Stimulated activated naive CD8-positive, alpha-beta T cell treated with anti-CD3 and anti-CD28 coated beads, Interleukin-15, amount 100 ng/mL, for 72 hours (primary cell): Measurements from ENCODE around the gene CRB1.
A peak's percentile ranks its signal among the peaks of the same experiment; 100 is the strongest.

Experiments
- ATAC-seq: fragments of 150-1000 bp; cut with Tn5 transposase; 2 replicates; pipeline ENCODE4 v1.10.0; 2021; ENCODE audit warnings: mild to moderate bottlenecking, moderate library complexity
- DNase-seq, 2 donors: peaks; one replicate each; pipeline ENCODE4 v3.0.0; 2021 to 2022
- H3K27ac Mint-ChIP-seq, 2 donors: one replicate each; pipeline ENCODE4 v1.8.0; 2022; ENCODE audit warnings: mild to moderate bottlenecking in 2 of 2, mixed read lengths in 2 of 2, moderate library complexity in 2 of 2
- H3K27me3 Mint-ChIP-seq: one replicate; pipeline ENCODE4 v1.8.0; 2022; ENCODE audit warnings: mixed read lengths
- H3K4me1 Mint-ChIP-seq: one replicate; pipeline ENCODE4 v1.8.0; 2022; ENCODE audit warnings: mild to moderate bottlenecking, mixed read lengths
- H3K4me3 Mint-ChIP-seq, 2 donors: one replicate each; pipeline ENCODE4 v1.8.0; 2022; ENCODE audit warnings: mild to moderate bottlenecking in 2 of 2, mixed read lengths in 2 of 2, moderate library complexity in 1 of 2
- H3K9me3 Mint-ChIP-seq, 2 donors: one replicate each; pipeline ENCODE4 v1.8.0; 2022; ENCODE audit warnings: mixed read lengths in 2 of 2

Gene CRB1

DNA sequence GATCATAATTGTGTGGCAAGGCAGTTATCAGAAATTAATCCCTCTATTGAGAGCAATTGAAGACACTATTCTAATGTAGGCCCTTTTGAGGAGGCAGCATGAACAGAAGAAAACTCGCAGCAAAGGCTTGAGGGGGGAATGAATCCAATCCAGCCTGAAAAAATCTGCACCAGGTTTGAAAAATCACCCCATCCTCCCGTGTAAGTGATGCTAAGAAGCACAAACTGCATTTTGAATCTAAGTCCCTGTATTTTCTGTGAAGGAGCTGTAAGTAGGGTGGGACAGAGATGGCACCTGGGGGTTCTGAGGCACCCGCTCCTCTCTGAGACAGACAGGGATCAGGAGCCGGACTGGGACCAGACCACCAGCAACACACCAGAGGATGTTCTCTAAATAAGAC, at the start of gene CRB1:
TSS of gene CRB1 (plus strand) at position 241 of the 400 bp plus-strand sequence. CDS start 161 bp downstream, outside the sequence.
- ATAC-seq: no peak
- DNase-seq: no peak
- H3K4me1 Mint-ChIP-seq: no peaks in the 10 kb centered on the region

DNA sequence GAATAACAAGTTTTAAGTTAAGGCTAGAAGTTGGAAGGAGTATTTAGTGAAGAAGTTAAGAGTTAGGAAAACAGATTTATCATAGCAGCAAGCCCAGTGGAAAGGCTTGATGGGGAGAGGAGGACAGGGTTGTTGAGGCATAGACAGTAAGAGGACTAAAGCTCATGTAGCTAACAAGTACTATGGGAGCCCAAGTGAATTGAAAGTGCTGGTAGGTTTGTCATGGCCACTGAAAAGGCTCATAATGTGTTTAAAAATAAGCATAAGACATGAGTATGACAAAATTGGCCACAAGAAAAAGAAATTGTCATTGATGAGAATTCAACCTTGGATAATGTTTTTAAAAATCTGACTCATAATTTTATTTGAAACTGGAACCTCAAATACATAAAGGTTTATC, 49.2 kb upstream of the CRB1 start:
- Mint-ChIP-seq H3K27ac (no peak overlapping the region), H3K27me3 (no peaks in the 10 kb centered on the region), H3K9me3 (peaks cover 10 to 20% of the 10 kb centered on the region in 2 donors), H3K4me3 (no peak overlapping the region), H3K4me1 (no peaks in the 10 kb centered on the region)
- ATAC-seq (peak; percentile 40), DNase-seq (no peak)

More for the DNA sequence above, at the start of gene CRB1:
- Mint-ChIP-seq H3K27ac (peak within 1 kb of the TSS in 1 of 2 donors; percentile 29), H3K4me3 (no peak within 1 kb of the TSS), H3K27me3 (no peaks in the 10 kb centered on the region), H3K9me3 (no peaks in the 10 kb centered on the region)

DNA sequence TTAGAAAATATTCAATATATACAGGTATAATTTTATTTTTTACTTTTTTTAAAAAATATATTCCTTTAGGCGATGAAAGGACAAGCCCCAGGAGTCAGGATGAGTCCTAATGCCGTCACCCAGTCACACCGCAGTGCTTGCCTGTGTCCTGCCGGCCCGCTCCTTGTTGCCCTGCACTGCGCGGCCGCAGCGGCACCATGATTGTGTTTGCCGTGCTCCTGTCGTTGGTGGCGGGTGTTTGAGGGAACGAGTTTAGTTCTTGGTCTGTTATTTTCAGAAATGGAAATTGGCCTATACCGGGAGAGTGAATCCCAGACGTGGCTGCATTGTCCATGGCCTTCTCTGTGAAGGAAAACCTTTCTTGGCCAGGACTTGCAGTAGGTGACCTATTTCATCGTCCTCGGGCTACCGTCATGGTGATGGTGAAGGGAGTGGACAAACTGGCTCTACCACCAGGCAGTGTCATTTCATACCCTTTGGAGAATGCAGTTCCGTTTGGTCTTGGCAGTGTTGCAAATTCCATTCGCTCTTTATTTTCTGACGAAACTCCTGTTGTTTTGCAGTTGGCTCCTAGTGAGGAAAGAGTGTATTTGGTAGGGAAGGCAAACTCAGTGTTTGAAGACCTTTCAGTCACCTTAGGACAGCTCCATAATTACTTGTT, 45.9 kb upstream of the CRB1 start:
- H3K27ac Mint-ChIP-seq: no peak overlapping the region
- DNase-seq (no peak), ATAC-seq (no peak)
- H3K4me3 Mint-ChIP-seq: no peak overlapping the region
- H3K4me1 Mint-ChIP-seq: no peaks in the 10 kb centered on the region
- H3K9me3 Mint-ChIP-seq: no peaks in the 10 kb centered on the region
- H3K27me3 Mint-ChIP-seq: no peaks in the 10 kb centered on the region

DNA sequence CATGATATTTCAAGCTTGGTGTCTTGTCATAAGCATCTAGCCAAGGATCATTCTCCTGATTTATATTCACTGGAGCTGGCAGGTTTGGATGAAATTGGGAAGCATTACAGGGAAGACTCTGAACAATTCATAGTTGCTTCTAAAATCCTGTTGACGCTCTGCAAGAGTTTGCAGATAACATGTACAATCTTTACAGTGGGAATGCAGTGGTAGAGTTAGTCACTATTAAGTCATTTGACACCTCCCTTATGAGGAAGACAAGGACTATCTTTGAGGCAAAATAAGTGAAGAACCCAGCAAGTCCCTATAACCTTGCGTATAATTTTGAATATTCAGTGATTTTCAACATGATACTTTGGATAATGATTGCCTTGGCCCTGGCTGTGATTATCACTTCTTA, 45.3 kb upstream of the CRB1 start:
- Mint-ChIP-seq H3K4me3 (no peak overlapping the region), H3K27me3 (no peaks in the 10 kb centered on the region), H3K27ac (no peak overlapping the region), H3K9me3 (no peaks in the 10 kb centered on the region), H3K4me1 (no peaks in the 10 kb centered on the region)
- no peak for ATAC-seq
- no peak for DNase-seq

DNA sequence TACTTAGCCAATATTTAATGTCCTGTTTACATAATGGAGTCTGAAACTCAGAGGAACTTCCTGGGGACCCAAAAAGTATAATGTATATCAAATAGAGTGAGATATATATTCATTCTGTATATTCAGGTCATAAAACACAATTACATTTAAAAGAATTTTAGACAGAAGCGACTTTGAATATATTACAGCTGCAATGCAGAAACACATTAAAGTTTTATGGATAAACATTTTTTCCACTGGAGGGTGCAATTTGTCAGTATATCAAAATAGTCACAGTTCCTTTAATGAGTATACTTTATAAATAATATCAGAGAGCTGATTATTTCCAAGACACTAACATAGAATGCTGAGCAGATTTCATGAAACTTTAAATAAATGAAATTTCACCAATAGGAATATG, 43.9 kb upstream of the CRB1 start:
- Mint-ChIP-seq H3K27ac (no peak overlapping the region), H3K4me1 (no peaks in the 10 kb centered on the region), H3K27me3 (no peaks in the 10 kb centered on the region), H3K9me3 (no peaks in the 10 kb centered on the region), H3K4me3 (no peak overlapping the region)
- ATAC-seq: no peak
- no peak for DNase-seq

DNA sequence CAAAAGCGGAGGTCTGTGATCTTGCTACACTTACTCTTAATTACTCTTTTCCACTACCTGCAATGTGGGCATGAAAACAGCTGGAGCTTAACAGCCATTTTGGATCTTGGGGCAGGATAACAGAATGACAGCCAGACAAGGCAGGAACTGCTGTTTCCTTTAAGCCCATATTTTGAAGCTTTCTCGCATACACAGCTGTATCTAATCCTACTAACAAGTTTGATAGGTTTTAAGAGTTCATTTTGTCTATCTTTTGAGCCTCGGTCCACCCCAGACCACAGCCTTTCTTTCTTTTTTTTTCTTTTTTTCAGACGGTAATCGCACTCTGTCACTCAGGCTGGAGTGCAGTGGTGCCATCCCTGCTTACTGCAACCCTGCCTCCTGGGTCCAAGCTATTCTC, 42.4 kb upstream of the CRB1 start:
- Mint-ChIP-seq H3K27me3 (no peaks in the 10 kb centered on the region), H3K27ac (no peak overlapping the region), H3K4me1 (no peaks in the 10 kb centered on the region), H3K9me3 (no peaks in the 10 kb centered on the region), H3K4me3 (no peak overlapping the region)
- no peak for ATAC-seq
- DNase-seq: no peak

DNA sequence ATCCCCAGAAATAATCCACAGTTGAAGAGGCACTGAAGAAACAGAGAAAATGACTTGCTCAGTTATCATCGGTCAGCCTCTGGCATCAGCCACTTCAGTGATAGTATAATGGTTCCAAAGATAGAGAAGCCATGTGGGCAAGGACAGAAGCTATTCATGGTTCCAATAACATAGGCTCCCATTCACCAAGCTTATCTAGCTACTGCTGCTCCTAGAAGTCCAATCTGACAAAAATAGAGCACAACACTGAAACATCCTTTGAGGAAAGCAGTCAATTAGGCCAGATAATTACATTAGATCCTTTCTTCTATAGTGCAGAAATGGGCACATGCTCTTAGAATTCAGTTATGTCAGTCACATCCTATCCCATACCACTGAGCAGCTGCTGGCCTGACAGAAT, 33.5 kb upstream of the CRB1 start:
- no peak for DNase-seq

DNA sequence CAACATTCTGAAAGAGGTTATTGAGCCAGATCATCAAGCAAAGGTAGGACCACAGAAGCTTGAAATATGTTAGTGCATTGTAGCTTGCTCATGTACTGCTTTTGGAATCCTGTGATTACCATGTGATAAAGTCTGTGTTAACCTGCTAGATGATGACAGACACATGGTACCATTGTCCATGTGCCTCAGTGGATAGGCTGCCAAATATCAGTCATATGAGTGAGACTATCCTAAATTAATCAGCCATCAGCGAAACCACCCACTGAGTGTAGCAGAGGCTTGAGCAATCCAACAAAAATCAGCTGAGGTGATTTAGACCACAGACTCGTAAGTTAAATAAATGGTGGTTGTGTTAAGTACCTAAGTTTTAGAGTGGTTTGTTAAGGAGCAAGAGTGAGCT, 32.7 kb upstream of the CRB1 start:
- H3K4me3 Mint-ChIP-seq: no peak overlapping the region
- no peak for ATAC-seq
- no peaks in the 10 kb centered on the region for H3K9me3 Mint-ChIP-seq
- H3K4me1 Mint-ChIP-seq: no peaks in the 10 kb centered on the region
- no peak overlapping the region for H3K27ac Mint-ChIP-seq
- H3K27me3 Mint-ChIP-seq: no peaks in the 10 kb centered on the region
- DNase-seq: no peak

More for the DNA sequence above, 33.5 kb upstream of the CRB1 start:
- Mint-ChIP-seq H3K4me1 (no peaks in the 10 kb centered on the region), H3K27me3 (no peaks in the 10 kb centered on the region), H3K9me3 (no peaks in the 10 kb centered on the region), H3K4me3 (no peak overlapping the region), H3K27ac (no peak overlapping the region)
- no peak for ATAC-seq

DNA sequence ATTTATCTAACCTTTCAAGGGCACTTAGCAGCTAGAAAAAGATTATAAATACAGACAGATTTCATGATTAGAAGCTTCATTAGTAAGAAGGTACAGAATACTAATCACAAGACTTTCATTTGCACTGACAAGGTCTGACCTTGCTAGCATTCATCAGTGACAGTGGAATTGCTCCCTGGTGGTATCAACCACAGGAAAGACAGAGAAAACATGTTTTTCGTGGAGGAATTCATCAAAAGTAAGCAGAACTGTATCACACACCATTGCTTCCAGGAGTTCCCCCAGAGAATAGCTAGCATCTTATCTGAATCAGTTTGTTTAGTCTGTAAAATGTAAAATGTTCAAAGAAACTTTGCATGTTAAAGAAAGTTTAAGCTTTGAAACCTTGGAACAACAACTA, 20.6 kb upstream of the CRB1 start:
- ATAC-seq: no peak
- no peak for DNase-seq

DNA sequence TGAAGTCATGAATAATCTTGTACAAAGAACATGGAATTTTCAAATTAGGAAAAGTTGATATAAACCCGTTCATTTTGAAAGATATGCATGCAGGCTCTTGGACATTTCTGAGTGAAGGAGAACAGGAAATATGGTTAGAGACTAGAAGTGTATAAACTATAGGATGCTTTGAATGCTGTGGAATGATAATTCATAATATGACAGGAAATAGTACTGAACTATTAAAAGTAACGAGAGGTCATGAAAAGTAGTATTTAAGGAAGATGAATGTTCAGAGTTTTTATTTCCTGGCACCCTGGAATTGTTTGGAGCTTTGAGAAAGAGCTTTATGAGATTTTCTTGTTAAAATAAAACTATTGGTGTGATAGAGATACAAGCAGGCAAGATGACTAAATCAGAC, 18.7 kb upstream of the CRB1 start:
- peaks cover 4 to 7% of the 10 kb centered on the region in 2 donors for H3K9me3 Mint-ChIP-seq
- H3K4me1 Mint-ChIP-seq: no peaks in the 10 kb centered on the region
- H3K27me3 Mint-ChIP-seq: no peaks in the 10 kb centered on the region
- H3K4me3 Mint-ChIP-seq: no peak overlapping the region
- no peak overlapping the region for H3K27ac Mint-ChIP-seq
- ATAC-seq (no peak), DNase-seq (no peak)

More for the DNA sequence above, 20.6 kb upstream of the CRB1 start:
- H3K4me1 Mint-ChIP-seq: no peaks in the 10 kb centered on the region
- H3K9me3 Mint-ChIP-seq: peaks cover 7 to 11% of the 10 kb centered on the region in 2 donors
- no peak overlapping the region for H3K4me3 Mint-ChIP-seq
- no peaks in the 10 kb centered on the region for H3K27me3 Mint-ChIP-seq
- no peak overlapping the region for H3K27ac Mint-ChIP-seq

DNA sequence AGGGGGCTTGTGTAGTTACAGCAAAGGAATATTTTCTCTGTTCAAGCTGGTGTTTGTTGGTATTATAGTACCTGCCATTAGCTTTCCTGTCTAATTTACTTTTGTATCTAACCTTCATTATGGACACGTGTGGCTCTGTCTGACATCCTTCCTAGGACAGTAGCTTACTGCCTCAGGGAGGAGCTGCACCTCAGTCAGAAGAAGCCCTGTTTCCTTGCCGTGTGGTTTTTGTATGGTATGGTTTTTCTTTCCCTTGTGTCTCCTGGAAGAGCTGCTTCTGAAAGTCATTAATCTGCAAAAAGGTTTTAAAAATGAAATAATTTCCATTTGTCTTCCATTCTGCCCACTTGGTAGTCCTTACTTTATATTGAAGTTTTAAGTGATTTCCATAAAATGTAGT, 17.4 kb upstream of the CRB1 start:
- no peak for ATAC-seq
- H3K27ac Mint-ChIP-seq: no peak overlapping the region
- no peaks in the 10 kb centered on the region for H3K27me3 Mint-ChIP-seq
- no peak for DNase-seq
- H3K4me1 Mint-ChIP-seq: no peaks in the 10 kb centered on the region
- no peaks in the 10 kb centered on the region for H3K9me3 Mint-ChIP-seq
- no peak overlapping the region for H3K4me3 Mint-ChIP-seq

DNA sequence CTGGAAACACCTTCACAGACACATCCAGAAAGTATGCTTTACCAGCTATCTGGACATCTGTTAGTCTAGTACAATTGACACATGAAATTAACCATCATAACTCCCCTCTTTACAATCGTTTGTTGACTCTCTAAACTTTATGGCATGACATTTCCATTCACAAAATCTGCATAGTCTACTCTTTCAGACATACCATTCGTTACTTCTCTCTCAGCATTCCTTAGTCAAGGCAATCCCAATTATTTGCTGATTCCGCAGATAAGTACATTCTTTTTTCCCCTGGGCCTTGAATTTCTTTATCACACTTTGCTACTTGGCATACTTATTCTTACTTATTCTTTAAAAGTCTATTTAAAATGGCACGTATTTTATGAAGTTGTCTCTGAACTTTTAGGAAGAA, 15.1 kb upstream of the CRB1 start:
- no peaks in the 10 kb centered on the region for H3K27me3 Mint-ChIP-seq
- H3K4me1 Mint-ChIP-seq: no peaks in the 10 kb centered on the region
- DNase-seq (no peak), ATAC-seq (no peak)
- no peak overlapping the region for H3K4me3 Mint-ChIP-seq
- no peaks in the 10 kb centered on the region for H3K9me3 Mint-ChIP-seq
- H3K27ac Mint-ChIP-seq: no peak overlapping the region

DNA sequence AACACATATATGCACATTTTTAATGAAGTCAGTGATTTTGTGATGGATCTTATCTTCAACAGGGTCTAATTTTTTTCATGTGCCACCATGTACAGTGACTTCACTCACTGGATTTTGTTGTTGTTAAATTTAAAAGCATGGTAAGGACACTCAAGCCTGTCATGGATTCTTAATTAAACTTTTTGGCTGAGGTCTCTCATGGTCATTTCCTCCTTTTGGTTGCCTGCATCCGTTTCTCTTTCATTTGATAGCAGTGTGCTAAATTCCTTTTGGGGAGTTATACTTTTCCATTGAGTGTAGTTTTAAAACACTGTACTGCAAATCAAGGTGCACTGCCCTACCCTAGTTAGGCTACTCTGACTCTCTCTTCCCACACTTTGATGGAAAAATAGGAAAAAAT, 13.2 kb upstream of the CRB1 start:
- no peaks in the 10 kb centered on the region for H3K9me3 Mint-ChIP-seq
- ATAC-seq: no peak
- H3K27me3 Mint-ChIP-seq: no peaks in the 10 kb centered on the region
- H3K27ac Mint-ChIP-seq: no peak overlapping the region
- no peak overlapping the region for H3K4me3 Mint-ChIP-seq
- H3K4me1 Mint-ChIP-seq: no peaks in the 10 kb centered on the region
- DNase-seq: no peak

DNA sequence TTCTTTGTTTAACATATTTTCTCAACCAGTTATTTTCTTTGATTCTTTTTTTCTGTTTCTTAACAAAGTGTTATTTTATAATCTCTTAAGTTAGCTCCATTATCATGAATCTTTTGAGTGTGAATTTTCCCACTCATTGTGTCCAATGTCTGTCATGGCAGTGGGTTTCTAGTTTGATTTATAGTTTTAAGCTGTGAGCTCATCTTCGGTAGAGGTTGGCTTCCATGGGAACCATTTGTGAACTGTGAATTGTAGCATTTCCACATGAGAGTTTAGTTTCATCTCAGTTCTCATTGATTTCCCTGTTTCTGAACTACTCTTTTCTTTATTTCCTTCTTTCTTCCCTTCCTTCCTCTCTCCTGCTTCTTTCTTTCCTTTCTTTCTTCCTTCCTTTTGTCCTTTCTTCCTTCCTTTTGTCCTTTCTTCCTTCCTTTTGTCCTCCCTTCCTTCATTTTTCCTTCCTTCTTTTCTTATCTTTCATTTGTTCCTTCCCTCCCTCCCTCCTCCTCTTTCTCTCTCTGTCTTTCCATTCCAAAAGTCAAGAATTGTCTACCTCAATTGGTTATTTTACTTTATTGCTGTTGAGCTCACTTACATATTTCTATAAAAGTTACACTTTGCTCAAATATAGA, 3.0 kb upstream of the CRB1 start:
- ATAC-seq (no peak), DNase-seq (no peak)
- Mint-ChIP-seq H3K4me1 (no peaks in the 10 kb centered on the region), H3K27me3 (no peaks in the 10 kb centered on the region), H3K27ac (no peak overlapping the region), H3K4me3 (no peak overlapping the region), H3K9me3 (no peaks in the 10 kb centered on the region)

DNA sequence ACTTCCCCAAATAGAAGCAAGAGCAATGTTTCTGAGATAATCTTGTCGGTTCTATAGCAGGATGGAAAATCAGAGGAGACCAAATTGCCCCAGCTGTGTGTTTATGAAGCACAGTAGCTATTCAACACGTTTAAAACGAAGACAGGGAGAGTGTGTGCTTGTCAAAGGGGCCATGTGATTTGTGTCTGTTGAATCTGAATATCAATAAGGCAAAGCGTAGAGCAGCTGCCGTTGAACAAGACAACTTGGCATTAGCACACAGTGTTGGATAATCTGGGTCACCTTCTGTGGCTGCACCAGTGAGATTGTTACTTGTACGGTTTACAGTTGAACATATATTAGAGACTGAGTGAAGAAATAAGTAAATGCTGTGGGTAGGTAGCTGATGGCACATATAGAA, 1.0 kb downstream of the CRB1 start:
- Mint-ChIP-seq H3K27ac (no peak overlapping the region), H3K4me1 (no peaks in the 10 kb centered on the region), H3K27me3 (no peaks in the 10 kb centered on the region), H3K9me3 (no peaks in the 10 kb centered on the region), H3K4me3 (no peak overlapping the region)
- no peak for ATAC-seq
- no peak for DNase-seq

DNA sequence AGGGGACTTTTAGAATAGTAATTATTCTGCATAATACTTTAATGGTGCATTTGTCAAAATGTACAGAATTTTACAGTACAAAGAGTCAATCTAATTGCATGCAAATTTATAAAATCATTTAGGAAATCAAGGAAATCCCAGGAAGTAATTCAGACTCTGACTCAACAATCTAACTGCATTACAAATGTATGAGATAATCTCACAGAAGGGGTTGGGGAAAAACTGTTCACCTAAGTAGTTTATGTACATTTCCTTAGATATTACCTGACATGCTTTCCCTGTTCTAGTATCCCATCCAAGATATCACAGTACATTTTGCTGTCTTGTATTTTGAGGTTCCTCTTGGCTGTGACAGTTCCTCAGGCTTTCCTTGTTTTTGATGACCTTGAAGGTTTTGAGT, 4.7 kb downstream of the CRB1 start:
- no peak overlapping the region for H3K27ac Mint-ChIP-seq
- H3K27me3 Mint-ChIP-seq: no peaks in the 10 kb centered on the region
- H3K4me3 Mint-ChIP-seq: no peak overlapping the region
- no peaks in the 10 kb centered on the region for H3K9me3 Mint-ChIP-seq
- ATAC-seq: no peak
- no peak for DNase-seq
- no peaks in the 10 kb centered on the region for H3K4me1 Mint-ChIP-seq

DNA sequence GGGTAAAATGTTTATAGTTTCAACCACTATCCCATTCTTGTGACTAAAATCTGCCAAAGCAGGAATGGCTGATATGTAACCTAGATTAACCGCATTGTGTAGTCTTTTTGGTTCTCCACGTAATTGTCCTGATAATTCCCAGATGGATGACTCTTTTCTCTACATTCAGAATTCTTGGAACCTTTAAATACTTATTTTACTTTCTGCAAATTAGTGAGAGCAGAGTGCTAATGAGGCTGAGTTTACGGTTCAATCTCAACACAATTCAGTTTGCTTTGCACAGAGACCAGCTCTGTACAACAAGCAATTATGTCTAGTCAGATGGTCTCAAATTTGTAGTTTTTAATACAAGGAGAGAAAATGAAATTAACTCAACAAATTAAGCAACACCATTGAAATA, 9.1 kb downstream of the CRB1 start:
- no peak overlapping the region for H3K27ac Mint-ChIP-seq

More for the DNA sequence above, 9.1 kb downstream of the CRB1 start:
- DNase-seq (no peak), ATAC-seq (no peak)
- no peaks in the 10 kb centered on the region for H3K4me1 Mint-ChIP-seq
- no peak overlapping the region for H3K4me3 Mint-ChIP-seq
- H3K27me3 Mint-ChIP-seq: no peaks in the 10 kb centered on the region
- no peaks in the 10 kb centered on the region for H3K9me3 Mint-ChIP-seq
